Adrenal gland (tissue), 12 donors: ENCODE data around the gene FOXN3. TPM values are rescaled to one million over a fixed set of nuclear protein-coding genes. Genes with fewer than 3 reads are reported as not detected.

Experiments
- DNase-seq, 7 donors: peaks; one replicate each; pipeline ENCODE4 v3.0.0-alpha.2; 2019 to 2020
- H3K27ac ChIP-seq, 5 donors: fragments of 200-600 bp; sonication (generic) in 4 of 5; 1 replicate in 3 of 5; 2 replicates in 2 of 5; pipeline versions ENCODE4 v1.5.1 to v1.8.0; 2016 to 2020; ENCODE audit warnings: mild to moderate bottlenecking in 1 of 5
- H3K27me3 ChIP-seq: fragments of 200-600 bp; 2 replicates; pipeline ENCODE4 v1.8.0; 2021
- H3K36me3 ChIP-seq, 2 donors: fragments of 200-600 bp; replicated peaks in 1 of 2; 1 replicate in 1 of 2; 2 replicates in 1 of 2; pipeline versions ENCODE4 v1.5.1 to v1.8.0; 2018 to 2022
- H3K4me1 ChIP-seq, 2 donors: fragments of 200-600 bp; replicated peaks in 1 of 2; 1 replicate in 1 of 2; 2 replicates in 1 of 2; pipeline versions ENCODE4 v1.5.1 to v1.8.0; 2018 to 2021
- H3K4me3 ChIP-seq, 4 donors: fragments of 200-600 bp; sonication (generic) in 3 of 4; one replicate each; pipeline ENCODE4 v1.5.1; 2016 to 2018
- H3K9me3 ChIP-seq, 3 donors: fragments of 200-600 bp; sonication (generic) in 1 of 3; replicated peaks in 1 of 3; 1 replicate in 2 of 3; 2 replicates in 1 of 3; pipeline versions ENCODE4 v1.5.1 to v1.8.0; 2016 to 2021
- CTCF ChIP-seq, 6 experiments: fragments of 450-650 bp in 4 of 6; fragments of 200-600 bp in 2 of 6; sonication (generic) in 1 of 6; IDR thresholded peaks; 1 replicate in 5 of 6; 2 replicates in 1 of 6; pipeline versions ENCODE4 v1.5.1 to v1.8.0; 2016 to 2021; ENCODE audit warnings: antibody characterized with exemption in 6 of 6, mild to moderate bottlenecking in 2 of 6, moderate library complexity in 1 of 6
- POLR2A ChIP-seq, 2 donors: fragments of 450-650 bp; IDR thresholded peaks; one replicate each; pipeline ENCODE4 v1.6.1; 2017; ENCODE audit warnings: antibody characterized with exemption in 2 of 2, mild to moderate bottlenecking in 2 of 2, moderate library complexity in 1 of 2
- WGBS, 4 donors: extraction: QIAGEN DNeasy Blood & Tissue Kit in 2 of 4; methylation state at CpG; one replicate each; pipeline versions ENCODE4 v1.1.5 to v1.1.7; 2013 to 2017; 5-methylcytosine and 5-hydroxymethylcytosine counted together
- intact Hi-C, 2 donors: fragments of 100-400 bp; cut with DNase I; formaldehyde crosslinking; loops; one replicate each; pipeline versions ENCODE4 v1.14.1 to v1.15.0; 2022 to 2023
- polyA plus RNA-seq, 3 donors: library from polyadenylated mRNA; stranded (reverse); fragments of 200-250 nt in 2 of 3; fragments of 350-450 nt in 1 of 3; fragmentation: Illumina TruSeq in 1 of 3; extraction: RNeasy Lipid Tissue Mini Kit (QIAGEN cat#74804) in 1 of 3; gene quantifications; one replicate each; pipeline ENCODE4 v1.2.3, GENCODE V29; 2013 to 2014
- total RNA-seq, 9 donors: library from RNA; depleted of rRNA in 4 of 9; stranded (reverse); fragments of >200 nt in 4 of 9; fragments of 120-200 nt in 1 of 9; fragmentation: NEBNext Ultra II Directional in 1 of 9; extraction: Animal tissue kit (Norgen Biotek cat#: 25700) in 1 of 9; gene quantifications; one replicate each; pipeline versions ENCODE4 v1.1.0 to v1.2.4, GENCODE V29; 2013 to 2023
- donor health status: healthy with polysubstance abuse.
- donor health status: Bipolar disorder and iron deficiency.
- donor health status: DM: yes; HTN: yes; CAD: no.
- donor health status: DM: no; HTN: no; CAD: no.
- donor health status: DM: no; HTN: no; CAD: no.
- donor health status: DM: yes; HTN: yes; CAD: no.

The FOXN3 gene
- total and polyA plus RNA-seq, 12 donors, result 10.7 to 131 (median 96.8) TPM

GRCh38 chr14:89419973-89420482 lies 3.0 kb upstream of the FOXN3 start:
- Histone ChIP-seq H3K27ac (no peak overlapping the region), H3K36me3 (no peaks in the 10 kb centered on the region), H3K4me1 (peaks cover 3 to 19% of the 10 kb centered on the region in 2 donors), H3K4me3 (no peak overlapping the region), H3K9me3 (no peaks in the 10 kb centered on the region), H3K27me3 (no peaks in the 10 kb centered on the region)
- no peak for TF ChIP-seq CTCF (IDR thresholded peaks at IDR 0.05)
- no peak for TF ChIP-seq POLR2A (IDR thresholded peaks at IDR 0.05)
- no peak for DNase-seq
- intact Hi-C loops, result loop anchor here (5.0 to 10.0 kb wide), 8 partner anchors 75 to 495 kb away; no protein-coding TSS in a partner anchor
- WGBS, 4 donors, result 91 to 96% (median 94%) methylated on average over 6 of the region's 6 CpGs

GRCh38 chr14:89418976-89419375 lies 1.9 kb upstream of the FOXN3 start:
- Histone ChIP-seq H3K27ac (peak overlapping the region in 1 of 5 donors; percentile 97), H3K9me3 (no peaks in the 10 kb centered on the region), H3K27me3 (no peaks in the 10 kb centered on the region), H3K36me3 (no peaks in the 10 kb centered on the region), H3K4me3 (no peak overlapping the region), H3K4me1 (peaks cover 9 to 29% of the 10 kb centered on the region in 2 donors)
- DNase-seq, result no peak
- intact Hi-C loops, result loop anchor here (5.0 to 10.0 kb wide), 3 partner anchors 74 to 488 kb away; no protein-coding TSS in a partner anchor
- WGBS, 4 donors, result 57 to 86% (median 78%) methylated on average over 2 of the region's 2 CpGs
- TF ChIP-seq POLR2A (IDR thresholded peaks at IDR 0.05) (no peak), CTCF (IDR thresholded peaks at IDR 0.05) (peak in 1 of 6 experiments; percentile 13)

- Histone ChIP-seq H3K9me3 (no peaks in the 10 kb centered on the region), H3K4me1 (peaks cover 9 to 29% of the 10 kb centered on the region in 2 donors), H3K4me3 (no peak overlapping the region), H3K27ac (peak overlapping the region in 1 of 5 donors; percentile 97), H3K36me3 (no peaks in the 10 kb centered on the region), H3K27me3 (no peaks in the 10 kb centered on the region)
- TF ChIP-seq POLR2A (IDR thresholded peaks at IDR 0.05) (no peak), CTCF (IDR thresholded peaks at IDR 0.05) (no peak)
- intact Hi-C loops, result loop anchor here (5.0 to 10.0 kb wide), 3 partner anchors 74 to 489 kb away; no protein-coding TSS in a partner anchor
- WGBS, 4 donors, result 71 to 76% (median 73%) methylated on average over 5 to 7 of the region's 7 CpGs
- no peak for DNase-seq
Observed at GRCh38 chr14:89418452-89418851, 1.4 kb upstream of the FOXN3 start.

- H3K9me3 ChIP-seq, result no peaks in the 10 kb centered on the region
- H3K36me3 ChIP-seq, result no peaks in the 10 kb centered on the region
- TF ChIP-seq CTCF (IDR thresholded peaks at IDR 0.05) (peak; percentile 45 to 71 (median 60)), POLR2A (IDR thresholded peaks at IDR 0.05) (no peak)
- peak overlapping the region; percentile 46 to 97 (median 84) for H3K27ac ChIP-seq
- H3K27me3 ChIP-seq, result no peaks in the 10 kb centered on the region
- intact Hi-C loops, result loop anchor here (5.0 to 10.0 kb wide), 3 partner anchors 73 to 490 kb away; no protein-coding TSS in a partner anchor
- peak overlapping the region; percentile 7 to 87 (median 65) for H3K4me3 ChIP-seq
- 1 to 2% (median 1%) methylated on average over 19 to 51 of the region's 51 CpGs for WGBS, 4 donors
- peak; percentile 63 to 82 (median 69) for DNase-seq
- peaks cover 9 to 29% of the 10 kb centered on the region in 2 donors for H3K4me1 ChIP-seq
Observed at GRCh38 chr14:89417465-89418225, 612 bp upstream of the FOXN3 start.
